Endothelial cell (in vitro differentiated cells): ENCODE measurements around the gene RAD23A. TPM values are rescaled to one million over a fixed set of nuclear protein-coding genes. Genes with fewer than 3 reads are reported as not detected.
"Not testable (repeated sequence)": the region's sequence is repeated elsewhere in the genome, so short reads cannot be mapped to it uniquely, and the experiment has no call there.

ENCODE experiments used
- DNase-seq: peaks from one replicate; pipeline ENCODE4 v3.0.0; 2021; ENCODE audit warnings: low spot score
- H3K27ac Mint-ChIP-seq: one replicate; pipeline ENCODE4 v1.8.0; 2021; ENCODE audit warnings: mixed read lengths, inconsistent platforms; ENCODE audit not compliant: unreplicated experiment
- H3K27me3 Mint-ChIP-seq: one replicate; pipeline ENCODE4 v1.8.0; 2021; ENCODE audit warnings: mild to moderate bottlenecking, moderate library complexity, mixed read lengths, inconsistent platforms; ENCODE audit not compliant: unreplicated experiment
- H3K36me3 Mint-ChIP-seq: one replicate; pipeline ENCODE4 v1.8.0; 2021; ENCODE audit warnings: mild to moderate bottlenecking, low read depth, mixed read lengths, inconsistent platforms; ENCODE audit not compliant: unreplicated experiment
- H3K4me1 Mint-ChIP-seq: one replicate; pipeline ENCODE4 v1.8.0; 2021; ENCODE audit warnings: mild to moderate bottlenecking, mixed read lengths, inconsistent platforms; ENCODE audit not compliant: unreplicated experiment
- H3K4me3 Mint-ChIP-seq: one replicate; pipeline ENCODE4 v1.8.0; 2021; ENCODE audit warnings: mild to moderate bottlenecking, mixed read lengths, inconsistent platforms; ENCODE audit not compliant: unreplicated experiment
- H3K9me3 Mint-ChIP-seq: one replicate; pipeline ENCODE4 v1.8.0; 2021; ENCODE audit warnings: mixed read lengths, inconsistent platforms; ENCODE audit not compliant: unreplicated experiment
- total RNA-seq: library from RNA; stranded (reverse); fragmentation: NEBNext Ultra II Directional; extraction: Animal tissue kit (Norgen Biotek cat#: 25700); gene quantifications from one replicate; pipeline ENCODE4 v1.2.1, GENCODE V29; 2021; ENCODE audit not compliant: unreplicated experiment
- TF ChIP-seq, protein P1 (sequence below): fragments of 200-600 bp; sonication (generic); IDR thresholded peaks from one replicate; pipeline ENCODE4 v1.5.0; 2021; ENCODE audit warnings: antibody characterized with exemption; ENCODE audit not compliant: unreplicated experiment

RAD23A gene
- total RNA-seq, 1 donor from 2014 or later, result 44.7 TPM

- no peaks in the 10 kb centered on the region for H3K9me3 Mint-ChIP-seq
- peaks cover 19% of the 10 kb centered on the region for H3K36me3 Mint-ChIP-seq
- H3K27me3 Mint-ChIP-seq, result peaks cover 11% of the 10 kb centered on the region
- peak within 1 kb of the TSS; percentile 91 for H3K4me3 Mint-ChIP-seq
- H3K27ac Mint-ChIP-seq, result peak within 1 kb of the TSS; percentile 75
- peak; percentile 80 for DNase-seq
- H3K4me1 Mint-ChIP-seq, result peaks cover 11% of the 10 kb centered on the region
- TF ChIP-seq, protein P1, sequence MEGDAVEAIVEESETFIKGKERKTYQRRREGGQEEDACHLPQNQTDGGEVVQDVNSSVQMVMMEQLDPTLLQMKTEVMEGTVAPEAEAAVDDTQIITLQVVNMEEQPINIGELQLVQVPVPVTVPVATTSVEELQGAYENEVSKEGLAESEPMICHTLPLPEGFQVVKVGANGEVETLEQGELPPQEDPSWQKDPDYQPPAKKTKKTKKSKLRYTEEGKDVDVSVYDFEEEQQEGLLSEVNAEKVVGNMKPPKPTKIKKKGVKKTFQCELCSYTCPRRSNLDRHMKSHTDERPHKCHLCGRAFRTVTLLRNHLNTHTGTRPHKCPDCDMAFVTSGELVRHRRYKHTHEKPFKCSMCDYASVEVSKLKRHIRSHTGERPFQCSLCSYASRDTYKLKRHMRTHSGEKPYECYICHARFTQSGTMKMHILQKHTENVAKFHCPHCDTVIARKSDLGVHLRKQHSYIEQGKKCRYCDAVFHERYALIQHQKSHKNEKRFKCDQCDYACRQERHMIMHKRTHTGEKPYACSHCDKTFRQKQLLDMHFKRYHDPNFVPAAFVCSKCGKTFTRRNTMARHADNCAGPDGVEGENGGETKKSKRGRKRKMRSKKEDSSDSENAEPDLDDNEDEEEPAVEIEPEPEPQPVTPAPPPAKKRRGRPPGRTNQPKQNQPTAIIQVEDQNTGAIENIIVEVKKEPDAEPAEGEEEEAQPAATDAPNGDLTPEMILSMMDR, result no peak
Measured at GRCh38 chr19:12956446-12957388, 11.1 kb downstream of the RAD23A start, which contains the start of gene GADD45GIP1. GADD45GIP1 (minus strand) TSS chr19:12957223; CDS start chr19:12957212, 11 bp downstream.

GRCh38 chr19:12957389-12957952 lies 11.8 kb downstream of the RAD23A start:
- peaks cover 17% of the 10 kb centered on the region for H3K36me3 Mint-ChIP-seq
- not testable (repeated sequence) for DNase-seq, H3K9me3 Mint-ChIP-seq
- peaks cover 11% of the 10 kb centered on the region for H3K27me3 Mint-ChIP-seq
- H3K4me3 Mint-ChIP-seq, result peak overlapping the region; percentile 91
- H3K4me1 Mint-ChIP-seq, result peaks cover 11% of the 10 kb centered on the region
- peak overlapping the region; percentile 75 for H3K27ac Mint-ChIP-seq

DNA sequence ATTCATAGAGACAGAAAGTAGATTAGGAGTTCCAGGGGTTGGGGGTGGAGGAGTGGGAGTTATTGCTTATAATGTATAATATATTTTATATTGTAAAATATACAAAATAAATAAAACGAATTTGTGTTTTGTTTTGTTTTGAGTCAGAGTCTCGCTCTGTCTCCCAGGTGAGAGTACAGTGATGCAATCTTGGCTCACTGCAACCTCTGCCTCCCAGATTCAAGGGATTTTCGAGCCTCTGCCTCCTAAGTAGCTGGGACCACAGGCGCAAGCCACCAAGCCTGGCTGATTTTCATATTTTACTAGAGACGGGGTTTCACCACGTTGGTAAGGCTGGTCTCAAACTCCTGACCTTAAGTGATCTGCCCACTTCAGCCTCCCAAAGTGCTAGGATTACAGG lies 13.8 kb downstream of the RAD23A start:
- Mint-ChIP-seq H3K27ac (no peak overlapping the region), H3K4me1 (peaks cover 11% of the 10 kb centered on the region), H3K27me3 (peaks cover 11% of the 10 kb centered on the region), H3K4me3 (no peak overlapping the region), H3K36me3 (peaks cover 13% of the 10 kb centered on the region), H3K9me3 (no peaks in the 10 kb centered on the region)
- TF ChIP-seq, protein P1, result no peak
- no peak for DNase-seq

DNA sequence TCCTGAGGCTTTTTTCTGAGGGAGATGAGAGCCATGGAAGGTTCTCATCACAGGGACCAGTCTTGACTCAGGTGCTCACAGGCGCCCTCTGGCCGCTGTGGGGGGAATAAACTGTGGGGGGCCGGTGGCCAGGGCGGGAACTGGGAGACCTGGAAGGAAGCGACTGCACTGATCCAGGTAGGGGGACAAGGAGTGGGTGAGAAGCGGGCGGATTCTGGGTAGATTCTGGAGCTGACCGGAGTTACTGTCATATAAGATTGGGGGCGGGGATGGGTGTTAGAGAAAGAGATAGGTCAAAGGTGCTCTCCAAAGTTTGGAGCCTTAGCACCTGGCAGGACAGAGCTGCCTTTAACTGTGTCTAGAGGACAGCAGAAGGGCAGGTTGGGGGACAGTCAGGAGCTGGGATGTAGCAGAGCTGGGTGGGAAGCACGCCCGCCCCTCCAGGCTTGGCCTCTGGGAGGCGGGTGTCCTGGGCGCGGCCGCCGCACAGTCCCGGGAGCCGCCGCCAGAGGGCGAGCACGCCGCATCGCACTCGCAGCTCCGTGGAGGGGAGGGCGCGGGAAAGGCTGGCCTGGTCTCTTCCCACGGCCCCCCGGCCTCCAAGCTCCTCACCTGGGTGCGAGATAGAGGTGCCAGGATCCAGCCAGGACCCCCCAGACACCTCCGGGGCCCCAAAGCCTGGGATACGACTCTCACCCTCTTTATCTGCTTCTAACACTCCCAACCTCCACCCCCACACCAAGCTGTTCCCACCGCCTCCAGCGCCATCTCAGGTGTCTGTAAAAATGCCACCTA lies 19.6 kb downstream of the RAD23A start:
- peak; percentile 91 for DNase-seq
- peaks cover under 1% of the 10 kb centered on the region for H3K36me3 Mint-ChIP-seq
- TF ChIP-seq, protein P1, result peak; percentile 94
- H3K4me3 Mint-ChIP-seq, result peak overlapping the region; percentile 88
- H3K4me1 Mint-ChIP-seq, result peaks cover 3% of the 10 kb centered on the region
- H3K9me3 Mint-ChIP-seq, result no peaks in the 10 kb centered on the region
- peaks cover 7% of the 10 kb centered on the region for H3K27me3 Mint-ChIP-seq
- H3K27ac Mint-ChIP-seq, result peak overlapping the region; percentile 52

GRCh38 chr19:12965812-12966135 lies 20.1 kb downstream of the RAD23A start:
- Mint-ChIP-seq H3K4me1 (peaks cover 3% of the 10 kb centered on the region), H3K27me3 (peaks cover 5% of the 10 kb centered on the region), H3K36me3 (peaks cover 3% of the 10 kb centered on the region), H3K27ac (no peak overlapping the region), H3K4me3 (peak overlapping the region; percentile 62), H3K9me3 (no peaks in the 10 kb centered on the region)
- TF ChIP-seq, protein P1, result no peak
- no peak for DNase-seq
